COR-L47 (cell line): Measurements from ENCODE around the gene IGF2BP2.

ENCODE experiments used
- DNase-seq: peaks from one replicate; lab custom pipeline; 2025; lab: John Stamatoyannopoulos, UW

The IGF2BP2 gene

GRCh38 chr3:185764163-185764979, 60.5 kb downstream of the IGF2BP2 start:
- DNase-seq, result no peak

DNA sequence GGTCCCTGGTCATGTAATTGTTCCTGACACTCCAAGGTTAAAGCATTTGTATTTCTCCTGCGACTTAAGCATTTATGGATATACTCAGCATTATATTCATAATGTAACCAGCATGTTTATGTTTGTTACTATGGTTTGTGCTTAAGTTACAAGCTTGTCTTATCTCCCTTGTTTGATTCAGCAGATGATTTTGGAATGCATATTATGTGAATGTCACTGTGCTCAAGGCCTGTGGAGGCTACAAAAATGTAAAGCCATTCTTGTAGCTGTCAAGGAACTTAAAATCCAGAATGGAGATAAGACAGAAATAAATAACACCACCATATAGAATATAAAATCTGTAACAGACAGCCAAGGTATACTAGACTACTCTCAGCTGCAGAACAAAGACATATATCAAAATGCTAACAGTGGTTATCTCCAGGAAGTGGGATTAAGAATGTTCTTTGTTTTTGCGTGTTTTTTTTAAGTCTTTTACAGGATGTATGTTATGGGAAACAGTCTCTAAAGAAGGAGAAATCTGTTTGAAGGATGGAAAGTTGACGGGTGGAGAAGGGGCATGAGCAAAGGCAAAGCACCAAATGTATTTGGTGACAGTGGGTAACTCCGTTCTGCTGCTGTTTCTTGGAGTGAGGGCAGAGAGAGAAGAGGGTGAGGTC, 61.4 kb downstream of the IGF2BP2 start:
- no peak for DNase-seq

GRCh38 chr3:185760550-185760949, 64.3 kb downstream of the IGF2BP2 start:
- no peak for DNase-seq

- DNase-seq, result no peak
Observed at GRCh38 chr3:185760088-185760487, 64.8 kb downstream of the IGF2BP2 start.

- DNase-seq, result no peak
Observed at GRCh38 chr3:185759512-185759911, 65.3 kb downstream of the IGF2BP2 start.

DNA sequence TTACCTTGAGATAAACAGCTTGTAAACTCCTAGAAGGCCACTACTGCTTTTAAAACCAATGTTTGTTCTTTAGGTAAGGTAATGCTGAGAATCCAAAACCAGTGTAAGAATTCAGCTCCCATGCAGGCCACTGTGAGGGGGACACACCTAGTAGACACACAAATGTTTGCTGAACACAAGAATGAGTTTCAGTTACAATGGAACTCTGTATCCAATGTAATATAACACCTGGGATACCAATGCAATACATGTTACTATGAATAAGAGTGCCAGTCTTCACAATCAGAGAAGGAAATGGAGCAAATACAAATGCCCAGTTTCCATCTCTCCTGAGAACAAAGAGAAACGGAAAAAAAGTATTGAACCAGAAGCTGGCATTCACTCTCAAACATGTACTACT, 65.9 kb downstream of the IGF2BP2 start:
- no peak for DNase-seq

DNA sequence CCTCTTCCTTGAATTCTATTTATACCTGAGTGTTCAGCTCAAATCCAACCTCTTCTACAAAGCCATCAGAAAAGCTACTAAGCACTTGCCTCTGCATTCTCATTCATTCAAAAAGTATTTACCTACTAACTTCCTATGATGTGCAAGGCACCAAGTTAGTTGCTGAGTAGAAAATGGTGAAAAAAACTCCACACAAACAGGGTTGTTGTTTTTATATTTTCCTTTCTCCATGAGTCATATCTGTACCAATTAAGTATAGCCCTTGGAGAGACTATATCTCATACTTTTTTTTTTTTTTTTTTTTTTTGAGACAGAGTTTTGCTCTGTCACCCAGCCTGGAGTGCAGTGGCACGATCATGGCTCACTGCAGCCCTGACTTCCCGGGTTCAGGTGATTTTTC, 67.7 kb downstream of the IGF2BP2 start:
- DNase-seq, result no peak

- no peak for DNase-seq
Observed at GRCh38 chr3:185756477-185756876, 68.4 kb downstream of the IGF2BP2 start.

DNA sequence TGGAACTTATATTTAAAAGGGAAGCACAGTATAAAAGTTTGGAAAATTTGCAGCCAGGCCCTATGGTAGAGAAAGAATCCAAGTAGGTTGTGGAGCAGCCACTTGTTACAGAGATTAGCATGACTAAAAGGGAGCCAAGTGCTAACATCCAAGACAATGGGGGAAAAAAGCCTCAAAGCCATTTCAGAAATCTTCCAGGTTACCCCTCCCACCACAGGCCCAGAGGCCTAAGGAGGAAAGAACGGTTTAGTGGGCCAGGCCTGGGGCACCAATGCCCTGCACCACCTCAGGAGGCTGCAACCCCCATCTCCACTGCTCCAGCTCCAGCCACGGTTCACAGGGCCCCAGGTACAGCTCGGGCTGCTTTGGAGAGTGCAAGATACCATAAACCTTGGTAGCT, 69.9 kb downstream of the IGF2BP2 start:
- DNase-seq, result no peak

- no peak for DNase-seq
Observed at GRCh38 chr3:185753354-185753753, 71.5 kb downstream of the IGF2BP2 start.

GRCh38 chr3:185750702-185751101, 74.1 kb downstream of the IGF2BP2 start:
- DNase-seq, result no peak

DNA sequence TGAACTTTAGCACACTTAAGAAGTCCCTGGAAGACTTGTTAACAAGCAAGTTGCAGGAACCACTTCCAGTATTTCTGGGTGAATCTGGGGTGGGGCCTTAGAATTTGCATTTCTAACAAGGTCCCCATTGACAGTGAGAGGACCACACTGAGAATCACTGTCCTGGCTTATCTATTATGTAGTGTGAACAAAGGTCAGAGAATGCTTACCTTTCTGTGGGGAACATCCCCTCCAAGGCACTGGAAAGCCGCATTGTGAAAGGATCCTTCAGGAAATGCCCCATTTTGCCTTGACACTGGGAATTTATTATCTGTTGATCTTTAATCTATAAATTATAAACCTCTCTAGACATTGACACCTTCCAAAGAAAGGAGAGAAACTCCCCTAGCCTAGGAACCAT, 74.8 kb downstream of the IGF2BP2 start:
- no peak for DNase-seq

DNA sequence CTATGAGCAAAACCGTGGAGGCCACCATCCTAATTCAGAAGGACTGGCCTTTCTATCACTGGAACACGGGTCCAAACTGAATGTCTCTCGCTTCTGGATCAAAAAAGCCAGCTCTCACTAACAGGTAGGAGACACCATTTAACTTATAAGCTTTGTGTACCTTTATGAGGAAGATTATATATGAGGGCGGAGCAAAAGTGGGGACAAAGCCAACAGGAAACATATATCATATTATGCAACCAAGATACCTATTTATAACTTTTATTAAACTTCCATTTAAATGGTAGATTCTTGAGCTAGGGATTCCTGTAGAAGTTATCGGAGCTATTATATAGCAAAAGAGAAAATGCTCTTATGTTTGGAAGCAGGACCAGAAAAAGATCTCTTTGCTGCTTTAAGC, 78.4 kb downstream of the IGF2BP2 start:
- DNase-seq, result no peak

GRCh38 chr3:185744997-185745843, 79.6 kb downstream of the IGF2BP2 start:
- DNase-seq, result no peak

- no peak for DNase-seq
Observed at GRCh38 chr3:185741586-185741985, 83.3 kb downstream of the IGF2BP2 start.

DNA sequence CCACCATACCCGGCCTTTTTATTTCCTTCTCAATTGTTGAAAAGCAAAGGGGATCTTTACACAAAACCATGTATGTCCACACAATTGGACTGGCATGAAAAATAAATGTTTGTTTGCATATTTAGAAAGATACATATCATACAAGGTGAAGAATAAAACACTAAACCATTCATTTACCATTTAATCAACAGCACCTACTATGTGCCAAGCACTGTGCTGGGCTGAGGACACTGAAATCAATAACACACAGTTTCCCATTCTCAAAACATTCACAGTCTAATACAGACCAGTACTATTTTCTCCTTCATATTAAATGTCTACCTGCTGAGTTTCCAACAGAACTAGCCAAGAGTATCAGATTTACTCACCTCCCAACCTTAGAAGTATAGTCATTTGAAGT, 84.7 kb downstream of the IGF2BP2 start:
- no peak for DNase-seq

GRCh38 chr3:185739264-185739701, 85.6 kb downstream of the IGF2BP2 start:
- DNase-seq, result no peak

DNA sequence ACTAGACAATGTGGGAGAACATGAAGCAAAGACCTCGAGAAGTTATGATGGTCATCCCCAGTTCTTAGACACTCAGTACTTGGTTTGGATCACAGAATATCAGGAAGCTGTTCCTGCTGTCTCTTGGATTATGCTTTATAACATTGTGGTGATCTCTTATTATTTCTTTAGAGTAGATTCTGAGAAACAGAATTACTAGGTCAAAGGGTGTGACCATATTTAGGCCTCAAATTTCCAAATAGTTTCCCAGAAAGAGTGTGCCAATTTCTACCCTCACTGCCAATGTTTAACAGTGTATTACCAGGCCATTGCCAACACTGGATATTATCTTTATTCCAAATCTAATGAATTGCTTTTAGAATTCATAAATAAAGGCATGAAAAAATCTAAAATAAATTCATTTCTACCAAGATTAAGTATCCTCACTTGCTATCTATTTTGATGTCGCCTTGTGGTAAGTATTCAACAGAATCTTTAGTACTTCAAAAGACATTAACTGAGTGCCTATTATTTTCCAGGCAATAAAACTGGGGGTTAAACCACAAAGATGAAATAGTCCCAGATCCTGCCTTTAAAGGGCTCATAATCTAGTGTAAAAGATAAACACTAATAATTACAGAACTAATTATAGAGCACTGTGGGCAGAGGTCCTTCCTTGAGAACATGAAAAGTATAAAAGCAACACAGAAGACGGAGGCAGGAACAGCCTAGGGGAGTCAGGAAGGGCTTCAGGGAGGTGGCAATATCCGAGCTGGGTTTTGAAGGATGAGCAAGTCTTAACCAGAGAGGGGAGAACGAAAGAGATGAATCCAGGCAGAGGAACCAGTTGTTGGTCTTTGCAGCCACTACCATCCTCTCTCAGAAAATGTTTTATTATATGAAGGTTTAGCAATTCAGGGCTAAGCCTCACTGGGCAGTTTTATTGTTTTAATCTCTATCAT, 86.8 kb downstream of the IGF2BP2 start:
- DNase-seq, result no peak

DNA sequence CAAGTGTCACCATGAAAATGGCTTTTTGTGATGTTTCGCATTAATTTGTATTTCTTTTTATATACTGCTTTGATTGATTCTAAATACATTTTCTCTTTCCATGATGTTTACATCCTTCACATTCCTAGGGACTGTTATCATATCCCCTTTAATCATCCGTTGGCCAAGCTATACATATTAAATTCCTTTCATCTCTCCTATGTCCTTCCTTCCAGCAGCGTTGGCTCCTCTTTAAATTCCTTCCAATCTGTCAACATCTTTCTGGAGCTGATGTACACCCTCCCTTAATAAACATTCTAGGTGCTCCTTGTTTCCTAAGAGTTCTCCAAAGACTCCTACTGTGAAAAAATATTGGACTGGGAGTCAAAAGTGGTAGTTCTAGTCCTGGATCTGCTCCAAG, 87.8 kb downstream of the IGF2BP2 start:
- no peak for DNase-seq

DNA sequence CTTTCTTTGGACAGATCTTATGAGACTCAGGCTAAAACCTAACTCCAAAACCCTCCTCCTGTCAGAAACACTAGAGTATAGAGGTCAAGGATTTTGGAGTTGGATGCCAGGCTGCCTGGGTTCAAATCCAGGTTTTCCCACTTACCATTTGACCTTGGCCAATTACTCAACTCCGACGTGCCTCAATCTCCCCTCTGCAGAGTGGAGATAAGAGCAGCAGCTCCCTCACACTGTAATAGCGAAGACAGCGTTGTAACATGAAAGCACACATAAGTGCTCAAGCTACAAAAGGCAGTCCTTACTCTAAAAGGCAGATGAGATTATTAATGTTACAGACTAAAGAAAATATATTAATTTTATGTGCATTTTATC, 90.1 kb downstream of the IGF2BP2 start:
- DNase-seq, result no peak

- peak; percentile 61 for DNase-seq
Observed at GRCh38 chr3:185733980-185734724, 90.7 kb downstream of the IGF2BP2 start.
